ENCODE results near the gene LGI4.

LGI4 gene

DNA sequence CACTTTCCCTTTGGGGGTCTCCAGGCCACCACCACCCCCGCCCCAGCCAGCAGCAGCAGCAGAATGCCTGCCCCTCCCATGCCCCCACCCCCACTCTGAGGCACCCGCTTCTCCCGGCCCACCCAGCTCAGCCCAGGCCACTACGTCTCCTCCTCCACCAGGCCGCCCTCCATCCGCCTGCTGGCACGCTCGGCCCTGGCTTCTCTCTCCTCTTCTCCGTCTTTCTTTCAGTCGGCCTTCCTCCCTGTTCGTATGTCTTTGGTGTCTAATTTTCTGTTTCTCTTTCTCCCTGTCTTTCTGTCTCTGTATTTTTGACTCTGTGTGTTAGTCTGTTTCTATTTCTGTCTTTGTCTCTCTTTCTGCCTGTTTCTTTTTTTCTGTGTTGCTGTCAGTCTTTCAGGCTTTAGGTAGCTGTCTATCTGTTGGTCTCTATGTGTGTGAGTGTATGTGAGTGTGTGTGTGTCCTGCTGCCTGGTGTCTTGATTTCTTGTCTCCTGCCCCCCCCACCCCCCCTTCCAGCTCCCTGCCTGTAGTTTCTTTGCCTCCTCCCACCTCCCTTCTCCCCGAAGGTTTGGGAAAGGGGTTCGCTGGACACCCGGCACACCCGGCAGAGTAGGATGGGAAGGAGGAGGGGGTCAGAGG is at the start of gene LGI4:
Gene LGI4, minus strand, starts transcription at position 459 of the 642 bp plus-strand sequence. Its CDS starts 379 bp downstream, at position 80.
- DNase-seq, result no peak

GRCh38 chr19:35184267-35184666 is 49.4 kb upstream of the LGI4 start:
- DNase-seq, result no peak

GRCh38 chr19:35181387-35181786 is 46.5 kb upstream of the LGI4 start:
- no peak for DNase-seq

DNA sequence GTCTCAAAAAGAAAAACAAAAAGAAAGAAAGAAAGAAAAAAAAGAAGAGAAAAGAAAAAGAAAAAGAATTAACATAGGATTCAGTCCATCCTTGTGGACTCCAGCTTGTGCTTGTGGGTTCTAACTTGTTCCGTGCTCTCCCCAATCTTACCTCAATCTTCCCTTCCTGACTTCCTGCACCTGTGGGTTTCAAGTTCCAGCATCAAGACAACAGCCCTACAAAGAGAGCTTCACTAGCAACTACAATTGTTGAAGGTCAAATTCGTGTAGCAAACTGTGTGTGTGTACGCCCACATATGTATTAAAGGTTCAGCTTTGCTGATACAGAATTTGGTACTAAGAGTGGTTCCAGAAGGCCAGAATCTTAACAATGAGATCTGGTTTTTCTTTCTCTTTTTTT is 45.0 kb upstream of the LGI4 start:
- no peak for DNase-seq

- no peak for DNase-seq
These were observed 43.8 kb upstream of the LGI4 start for GRCh38 chr19:35178701-35179100.

DNA sequence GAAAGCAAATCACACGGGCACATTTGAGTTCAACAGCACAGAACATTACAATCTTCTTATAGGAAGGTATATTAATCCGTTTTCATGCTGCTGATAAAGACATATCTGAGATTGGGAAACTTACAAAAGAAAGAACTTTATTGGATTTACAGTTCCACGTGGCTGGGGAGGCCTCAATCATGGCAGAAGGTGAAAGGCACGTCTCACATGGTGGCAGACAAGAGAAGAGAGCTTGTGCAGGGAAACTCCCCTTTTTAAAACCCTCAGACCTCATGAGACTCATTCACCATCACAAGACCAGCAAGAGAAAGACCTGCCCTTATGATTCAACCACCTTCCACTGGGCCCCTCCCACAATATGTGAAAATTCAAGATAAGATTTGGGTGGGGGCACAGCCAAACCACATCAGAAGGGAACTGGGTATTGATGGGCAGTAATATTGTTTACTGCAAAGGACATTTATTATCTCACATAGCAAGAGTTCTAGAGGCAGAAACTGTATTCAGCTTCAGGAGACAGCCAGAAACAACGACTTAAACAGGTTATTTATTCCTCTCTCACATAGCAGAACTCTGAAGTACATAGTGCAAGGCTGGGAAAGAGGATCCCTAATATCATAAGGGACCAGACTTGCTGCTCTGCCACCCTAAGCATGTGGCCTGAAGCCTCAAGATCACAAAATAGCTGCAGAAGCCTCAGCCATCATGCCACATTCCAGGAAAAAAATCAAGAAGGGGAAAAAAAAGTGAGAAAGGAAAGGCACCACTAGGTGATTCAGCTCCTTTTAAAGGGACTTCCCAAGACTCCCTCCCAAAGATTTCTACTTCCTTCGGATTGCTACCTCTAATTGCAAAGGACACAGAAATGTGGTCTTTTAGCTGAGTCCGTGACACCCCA is 42.8 kb upstream of the LGI4 start:
- DNase-seq, result no peak

DNA sequence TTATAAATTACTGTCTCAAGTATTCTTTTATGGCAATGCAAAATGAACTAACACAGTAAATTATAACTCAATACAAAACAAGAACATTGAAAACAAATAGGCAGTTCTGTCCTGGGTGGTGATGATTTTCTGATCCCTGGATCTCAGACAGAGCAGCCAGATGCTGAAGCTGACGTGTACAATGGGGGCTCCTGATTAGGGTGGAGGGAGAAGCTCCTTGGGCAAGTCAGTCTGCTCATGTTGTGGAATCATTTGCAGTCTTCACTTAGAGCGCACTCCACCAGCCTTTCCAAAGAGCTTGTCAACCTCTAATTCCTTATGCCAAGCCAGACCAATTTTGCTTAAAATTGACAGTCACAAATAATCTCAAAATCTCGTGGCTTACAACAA is 41.3 kb upstream of the LGI4 start:
- no peak for DNase-seq

DNA sequence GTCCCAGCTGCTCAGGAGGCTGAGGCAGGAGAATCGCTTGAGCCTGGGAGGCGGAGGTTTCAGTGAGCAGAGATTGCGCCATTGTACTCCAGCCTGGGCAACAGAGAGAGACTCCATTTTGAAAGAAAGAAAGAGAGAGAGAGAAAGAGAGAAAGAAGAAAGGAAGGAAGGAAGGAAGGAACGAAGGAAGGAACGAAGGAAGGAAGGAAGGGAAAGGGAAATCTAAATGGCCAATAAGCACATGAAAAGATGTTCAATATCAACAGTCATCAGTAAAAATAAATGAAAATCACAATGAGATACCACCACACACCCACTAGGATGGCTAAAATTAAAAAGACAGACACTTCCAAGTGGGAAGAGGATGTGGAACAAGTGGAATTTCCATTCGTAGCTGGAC is 39.4 kb upstream of the LGI4 start:
- DNase-seq, result no peak

DNA sequence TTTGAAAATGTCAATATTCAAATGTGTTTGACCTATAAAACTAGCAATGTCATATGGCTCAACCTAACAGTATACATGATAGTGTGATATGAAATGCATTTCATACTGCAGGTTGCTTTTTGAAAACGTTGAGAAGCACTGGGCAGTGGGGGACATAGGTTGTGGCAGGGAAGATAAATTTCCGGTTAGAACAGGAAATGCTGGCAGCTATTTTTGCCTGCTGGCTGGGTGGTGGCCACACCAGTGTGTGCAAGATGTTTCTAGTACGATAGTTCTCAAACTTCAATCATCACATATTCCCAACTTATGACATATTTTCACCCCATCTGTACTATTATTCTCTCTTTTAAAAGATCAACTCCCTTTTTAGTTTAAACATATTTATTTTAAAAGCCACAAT is 36.9 kb upstream of the LGI4 start:
- no peak for DNase-seq

DNA sequence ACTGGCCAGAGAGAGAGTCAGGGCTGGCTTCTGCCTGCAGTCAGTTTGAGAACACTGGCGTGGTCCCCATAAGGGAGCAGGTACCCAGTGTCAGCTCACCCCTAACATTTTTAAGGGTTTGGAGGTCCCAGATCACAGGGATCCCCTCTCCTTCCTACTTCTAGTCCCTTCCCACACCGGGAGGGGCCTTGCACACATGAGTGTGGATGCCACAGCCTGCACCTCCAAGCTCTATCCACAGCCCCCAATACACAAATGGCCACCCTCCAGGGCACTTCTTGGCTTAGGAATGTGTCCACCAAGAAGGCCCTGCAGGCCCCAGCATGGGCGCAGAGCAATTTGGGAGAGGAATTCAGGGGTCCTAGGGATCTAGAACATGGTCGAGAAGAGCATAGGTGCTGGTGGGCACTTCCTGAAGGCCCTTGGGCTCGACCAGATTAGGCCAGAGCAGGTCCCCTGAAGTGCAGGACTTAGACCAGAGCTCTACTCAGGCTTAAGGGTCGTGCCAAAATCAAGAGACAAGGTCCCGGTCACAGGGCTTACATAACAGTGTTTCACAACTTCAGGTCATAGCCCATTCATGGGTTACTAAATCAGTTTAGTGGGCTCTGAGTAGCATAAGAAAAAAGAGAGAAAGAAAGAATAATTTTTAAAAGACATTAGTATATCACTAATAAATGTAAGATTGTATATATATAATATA is 35.7 kb upstream of the LGI4 start:
- no peak for DNase-seq

DNA sequence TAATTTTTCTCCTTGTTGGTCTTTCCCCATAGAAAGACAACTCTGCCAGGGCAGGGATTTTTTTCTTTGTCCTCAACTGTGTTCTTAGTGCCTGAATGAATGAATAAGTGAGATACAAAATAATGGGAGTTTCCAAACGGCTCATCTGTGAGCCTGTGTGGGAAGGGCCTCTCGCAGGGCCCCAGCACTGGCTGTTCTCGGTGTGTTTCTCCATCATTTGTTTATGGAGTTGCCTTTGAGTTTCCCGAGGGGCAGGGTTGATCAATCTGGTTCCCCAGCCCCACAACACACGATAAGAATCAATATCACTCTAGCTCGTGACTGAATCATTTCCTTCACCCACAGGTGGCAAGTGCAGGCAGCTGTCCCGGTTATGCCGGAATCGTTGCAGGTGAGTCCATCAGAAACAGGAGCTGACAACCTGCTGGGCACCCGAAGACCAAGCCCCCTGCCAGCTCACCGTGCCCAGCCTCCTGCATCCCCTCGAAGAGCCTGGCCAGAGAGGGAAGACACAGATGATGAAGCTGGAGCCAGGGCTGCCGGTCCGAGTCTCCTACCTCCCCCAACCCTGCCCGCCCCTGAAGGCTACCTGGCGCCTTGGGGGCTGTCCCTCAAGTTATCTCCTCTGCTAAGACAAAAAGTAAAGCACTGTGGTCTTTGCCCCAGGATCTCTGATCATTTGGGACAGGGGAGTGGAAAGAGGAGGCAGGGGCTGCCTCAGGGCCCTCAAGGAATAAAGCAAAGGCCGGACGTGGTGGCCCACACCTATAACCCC is 34.5 kb upstream of the LGI4 start:
- DNase-seq, result no peak

DNA sequence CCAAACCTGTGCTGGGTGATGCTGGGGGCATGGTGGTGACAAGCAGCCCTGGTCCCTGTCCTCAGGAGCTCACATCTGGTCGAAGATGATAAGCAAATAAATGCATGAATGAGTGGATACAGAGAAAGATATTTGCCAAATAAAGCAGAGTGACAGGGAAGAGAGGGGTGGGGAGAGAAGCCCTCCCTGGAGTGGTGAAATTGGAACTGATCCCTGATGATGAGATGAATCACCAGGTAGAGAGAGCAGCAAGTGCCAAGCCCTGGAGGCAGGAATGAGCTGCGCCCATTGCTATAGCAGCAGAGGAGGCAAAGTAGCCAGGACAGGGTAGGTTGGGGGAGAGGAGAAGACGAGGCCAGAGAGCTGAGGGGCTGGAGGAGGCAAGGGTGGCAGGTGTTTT is 33.3 kb upstream of the LGI4 start:
- no peak for DNase-seq

DNA sequence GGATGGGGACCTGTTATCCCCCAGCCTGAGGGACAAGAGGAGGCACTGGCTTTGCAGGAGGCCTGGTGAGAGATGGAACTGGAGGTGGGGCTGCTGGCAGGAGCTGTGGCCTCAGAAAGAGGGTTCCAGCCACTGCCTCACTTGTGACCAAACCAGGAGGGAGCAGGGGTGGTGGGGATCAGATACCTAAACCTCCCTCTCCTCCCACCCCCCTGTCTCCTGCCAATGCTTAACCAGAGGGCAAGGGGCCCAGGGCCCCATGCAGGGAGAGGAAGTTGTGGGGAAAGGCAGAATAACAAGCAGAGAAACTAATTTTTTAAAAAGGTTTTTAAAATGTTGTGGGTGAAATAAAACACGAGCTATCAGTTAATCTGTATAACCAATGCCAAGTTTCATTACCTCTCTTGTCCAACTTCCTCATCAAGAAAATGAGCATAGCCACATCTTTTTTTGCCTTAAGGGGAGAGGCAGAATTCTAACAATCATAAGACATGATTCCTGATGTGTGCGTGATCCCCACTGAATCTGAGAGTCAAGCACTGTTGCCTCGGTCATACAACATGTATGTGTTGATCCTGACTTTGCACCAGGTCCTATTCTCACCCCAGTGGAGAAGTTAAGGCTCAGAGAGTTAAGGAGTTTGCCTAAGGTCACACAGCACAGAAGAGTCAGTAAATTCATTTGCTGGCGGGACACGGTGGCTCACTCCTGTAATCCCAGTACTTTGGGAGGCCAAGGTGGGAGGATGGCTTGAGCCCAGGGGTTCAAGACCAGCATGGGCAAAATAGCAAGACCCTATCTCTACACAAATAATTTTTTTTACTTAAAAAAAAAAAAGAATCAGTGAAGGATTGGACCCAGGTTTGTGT is 32.6 kb upstream of the LGI4 start:
- no peak for DNase-seq

GRCh38 chr19:35166100-35167063 is 31.5 kb upstream of the LGI4 start:
- DNase-seq, result no peak

GRCh38 chr19:35165200-35166058 is 30.6 kb upstream of the LGI4 start:
- no peak for DNase-seq

- DNase-seq, result no peak
These were observed 29.6 kb upstream of the LGI4 start for GRCh38 chr19:35164418-35164817.

DNA sequence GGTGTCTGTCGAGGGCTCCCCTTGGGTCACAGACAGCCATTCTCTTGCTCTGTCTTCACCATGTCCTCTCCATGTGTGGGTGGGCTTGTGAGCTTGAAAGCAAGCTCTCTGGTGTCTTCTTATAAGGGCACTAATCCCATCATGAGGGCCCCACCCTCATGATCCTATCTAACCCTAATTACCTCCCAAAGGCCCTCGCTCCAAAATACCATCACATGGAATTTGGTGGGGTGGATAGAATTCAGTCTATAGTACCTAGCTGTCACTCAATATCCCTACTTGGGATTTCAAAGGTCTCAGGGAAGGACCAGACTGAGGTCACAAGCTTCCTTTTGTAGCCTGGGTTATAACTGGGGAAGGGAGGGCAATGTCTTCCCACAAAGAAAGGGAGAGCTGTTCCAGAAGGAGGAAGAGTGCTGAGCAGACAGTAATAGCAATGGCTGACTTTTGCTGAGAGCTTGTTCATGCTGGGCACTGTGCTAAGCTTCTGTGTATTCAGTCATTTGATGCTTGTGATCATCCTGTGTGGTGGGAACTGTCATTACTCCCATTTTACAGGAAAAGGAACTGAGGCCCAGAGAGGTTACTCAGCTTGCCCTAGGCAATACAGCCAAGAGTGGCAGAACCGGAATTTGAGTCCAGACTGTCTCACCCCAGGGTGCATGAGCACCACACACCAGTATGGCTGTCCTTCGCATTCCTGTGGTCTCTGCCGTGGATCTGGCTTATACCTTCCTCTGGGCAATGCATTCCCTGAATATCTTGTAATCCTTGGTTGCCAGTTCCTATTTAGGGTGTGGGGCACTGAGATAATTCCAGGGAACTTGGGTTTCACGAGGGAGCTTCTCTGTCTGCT is 27.8 kb upstream of the LGI4 start:
- no peak for DNase-seq

- no peak for DNase-seq
These were observed 26.5 kb upstream of the LGI4 start for GRCh38 chr19:35161434-35161743.

All from right forelimb (tissue), 1 donor.